Activated T-helper 9 cell treated with anti-CD3 and anti-CD28 coated beads, Interleukin-2, amount 50 U/mL, for 16 hours (primary cell): ENCODE data around the gene PLCG2.
"Not testable (repeated sequence)": the region's sequence is repeated elsewhere in the genome, so short reads cannot be mapped to it uniquely, and the experiment has no call there.

Source experiments
- DNase-seq: peaks from one replicate; pipeline ENCODE4 v3.0.0-alpha.2; 2020; ENCODE audit warnings: low read depth

PLCG2 gene

DNA sequence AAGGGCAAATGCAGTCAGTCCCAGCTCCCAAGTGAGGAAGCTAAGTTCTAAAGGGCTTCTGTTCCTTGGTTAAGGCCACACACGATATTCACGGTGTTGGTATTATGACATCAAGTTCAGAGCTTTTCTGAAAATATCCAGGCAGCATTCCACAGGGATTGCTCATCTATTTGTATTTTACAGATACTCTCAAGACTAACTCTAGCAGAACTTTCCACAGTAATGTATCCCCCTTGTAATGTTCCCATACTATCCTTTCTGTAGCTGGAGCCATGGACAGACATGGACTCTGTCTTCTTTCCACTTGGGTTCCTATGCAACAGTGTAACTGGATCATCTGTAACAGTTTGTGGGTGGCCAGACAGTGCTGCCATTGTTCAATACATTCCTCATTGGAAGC, 218.6 kb downstream of the PLCG2 start:
- DNase-seq = no peak

DNA sequence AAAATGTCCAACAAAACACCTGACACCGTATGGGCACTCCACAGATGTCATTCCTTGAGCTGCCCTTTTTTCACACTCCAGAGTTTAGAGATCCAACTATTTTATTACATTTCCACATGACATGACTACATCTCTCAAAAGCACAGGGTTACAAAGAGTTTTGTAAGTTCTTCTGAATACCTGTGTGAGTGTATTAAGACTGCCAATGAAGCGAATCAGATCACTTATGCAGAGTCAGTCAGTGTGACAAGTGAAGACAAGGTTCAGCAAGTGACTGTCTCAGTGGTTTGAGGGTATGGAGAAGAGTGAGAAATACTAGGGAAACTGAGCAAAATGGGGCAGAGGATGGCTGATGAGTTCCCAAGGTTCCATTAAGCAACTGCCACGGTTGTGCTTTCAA, 223.7 kb downstream of the PLCG2 start:
- DNase-seq = no peak

DNA sequence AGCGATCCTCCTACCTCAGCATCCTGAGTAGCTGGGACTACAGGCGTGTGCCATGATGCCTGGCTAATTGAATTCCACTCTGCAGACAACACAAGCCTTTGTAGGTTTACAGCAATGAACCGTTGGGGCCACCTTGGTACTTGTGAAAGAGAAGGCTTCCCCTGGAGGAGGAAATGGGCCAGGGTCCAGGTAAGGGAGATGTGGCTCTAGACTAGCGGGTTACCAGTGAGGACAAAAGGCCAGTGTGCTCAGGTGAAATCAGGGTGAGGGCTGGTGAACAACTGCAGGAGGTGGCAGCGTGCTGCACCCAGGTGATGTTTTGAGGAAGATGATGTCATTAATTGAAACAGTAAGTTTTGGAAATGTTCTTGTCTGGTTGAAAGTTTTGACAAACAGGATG, 225.5 kb downstream of the PLCG2 start:
- no peak for DNase-seq

DNA sequence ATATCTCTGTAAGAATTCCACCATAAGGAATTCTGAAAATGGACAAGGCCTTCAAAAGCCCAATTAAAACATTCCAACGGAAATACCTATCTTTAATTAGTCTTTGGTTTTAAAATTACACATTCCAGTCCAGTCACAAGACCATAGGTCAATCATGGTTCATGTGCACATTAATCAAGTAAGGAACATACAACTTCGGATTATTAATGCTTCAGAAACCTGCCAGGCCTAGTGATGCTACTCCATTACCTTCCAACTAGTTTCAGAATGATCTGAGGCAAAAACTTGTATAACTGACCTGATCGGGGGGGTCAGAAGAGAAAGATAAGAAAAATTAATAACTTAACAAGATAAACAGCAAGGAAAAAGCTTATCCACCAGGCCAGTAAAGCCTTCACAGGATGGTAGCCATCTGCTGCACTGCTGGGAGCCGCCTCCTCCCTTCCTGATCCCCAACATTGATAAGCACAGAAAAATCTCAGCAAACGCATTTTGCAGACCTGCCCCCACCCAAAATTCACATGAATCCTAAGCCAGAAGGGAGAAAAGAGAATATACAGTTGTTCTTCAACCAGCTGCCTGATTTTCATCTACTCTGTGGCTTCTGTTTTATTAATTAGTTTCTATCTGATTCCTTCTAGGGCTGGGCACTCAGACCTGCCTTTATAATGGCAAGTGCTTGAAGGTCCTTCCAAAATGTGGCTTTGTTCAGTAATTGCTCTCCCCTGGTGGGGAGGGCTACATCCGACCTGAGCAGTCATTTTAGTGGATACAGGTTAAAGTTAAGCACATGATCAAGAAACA, 226.1 kb downstream of the PLCG2 start:
- DNase-seq = no peak

DNA sequence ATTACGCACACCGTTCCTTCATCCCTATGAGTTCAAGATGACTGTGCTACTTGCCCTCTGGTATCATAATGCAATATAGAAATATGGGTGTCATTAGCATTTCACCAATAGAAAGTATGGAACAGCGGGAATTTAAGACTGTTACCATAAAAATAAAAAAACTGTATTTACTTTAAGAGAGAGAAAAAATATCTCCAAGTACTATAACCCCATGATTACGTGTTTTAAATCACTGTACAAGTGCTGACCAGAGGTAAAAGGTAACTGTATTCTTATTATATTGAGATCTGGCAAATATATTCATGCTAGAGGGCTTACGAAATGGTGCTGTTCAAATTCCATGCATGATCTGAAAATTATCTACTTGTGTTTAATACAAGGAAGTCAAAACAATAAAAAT, 226.9 kb downstream of the PLCG2 start:
- no peak for DNase-seq

DNA sequence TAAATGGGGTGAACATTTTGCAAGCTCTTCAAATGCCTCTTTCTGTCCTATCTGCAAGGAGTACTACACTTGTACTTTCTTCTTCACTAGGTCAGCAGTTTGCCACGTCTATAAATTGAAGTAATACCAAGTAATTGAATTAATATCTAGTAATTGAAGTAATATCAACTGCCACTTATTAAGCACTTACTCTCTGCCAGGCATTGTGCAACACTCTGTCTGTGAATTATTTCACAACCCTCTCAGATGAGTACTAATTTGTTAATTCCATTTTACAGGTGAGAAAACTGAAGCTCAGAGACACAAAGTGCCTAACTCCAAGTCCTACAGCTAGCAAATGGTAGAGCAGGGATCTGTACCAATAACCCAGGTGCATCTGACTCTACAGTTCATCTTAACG, 228.1 kb downstream of the PLCG2 start:
- DNase-seq = no peak

DNA sequence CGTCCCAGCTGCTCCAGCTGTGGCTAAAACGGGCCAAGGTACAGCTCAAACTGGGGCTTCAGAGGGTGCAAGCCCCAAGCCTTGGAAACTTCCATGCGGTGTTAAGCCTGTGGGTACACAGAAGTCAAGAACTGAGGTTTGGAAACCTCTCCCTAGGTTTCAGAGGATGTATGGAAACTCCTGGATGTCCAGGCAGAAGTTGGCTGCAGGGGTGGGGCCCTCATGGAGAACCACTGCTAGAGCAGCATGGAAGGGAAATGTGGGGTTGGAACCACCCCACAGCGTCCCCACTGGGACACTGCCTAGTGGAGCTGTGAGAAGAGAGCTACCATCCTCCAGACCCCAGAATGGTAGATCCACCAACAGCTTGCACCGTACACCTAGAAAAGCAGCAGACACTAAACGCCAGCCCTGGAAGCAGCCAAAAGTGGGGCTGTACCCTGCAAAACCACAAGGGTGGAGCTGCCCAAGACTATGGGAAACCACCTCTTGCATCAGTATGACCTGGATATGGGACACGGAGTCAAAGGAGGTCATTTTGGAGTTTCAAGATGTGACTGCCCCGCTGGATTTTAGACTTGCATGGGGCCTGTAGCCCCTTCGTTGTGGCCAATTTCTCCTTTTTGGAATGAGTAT, 230.0 kb downstream of the PLCG2 start:
- DNase-seq = no peak

DNA sequence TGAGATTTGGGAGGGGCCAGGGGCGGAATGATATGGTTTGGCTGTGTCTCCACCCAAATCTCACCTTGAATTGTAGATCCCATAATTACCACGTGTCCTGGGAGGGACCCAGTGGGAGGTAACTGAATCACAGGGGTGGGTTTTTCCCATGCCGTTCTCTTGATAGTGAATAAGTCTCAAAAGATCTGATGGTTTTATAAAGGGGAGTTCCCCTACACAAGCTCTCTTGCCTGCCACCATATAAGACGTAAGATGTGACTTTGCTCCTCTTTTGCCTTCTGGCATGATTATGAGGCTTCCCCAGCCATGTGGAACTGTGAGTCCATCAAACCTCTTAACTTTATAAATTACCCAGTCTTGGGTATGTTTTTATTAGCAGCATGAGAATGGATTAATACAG, 230.7 kb downstream of the PLCG2 start:
- DNase-seq = not testable (repeated sequence)

DNA sequence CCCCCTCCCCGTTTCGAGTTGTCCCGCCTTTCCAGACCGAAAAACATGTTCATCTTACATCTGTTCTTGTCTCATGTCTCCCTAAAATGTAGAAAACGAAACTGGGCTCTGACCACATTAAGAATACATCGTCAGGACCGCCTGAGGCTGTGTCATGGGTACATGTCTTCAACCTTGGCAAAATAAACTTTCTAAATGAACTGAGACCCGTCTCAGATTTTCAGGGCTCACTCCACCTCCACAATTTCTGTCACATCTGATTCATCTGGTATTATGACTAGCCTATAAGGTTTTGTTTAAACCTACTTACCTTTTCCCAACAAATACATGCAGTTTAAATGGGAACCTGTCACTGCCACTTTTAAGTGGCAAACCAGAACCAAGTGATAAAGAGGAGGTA, 231.6 kb downstream of the PLCG2 start:
- no peak for DNase-seq

DNA sequence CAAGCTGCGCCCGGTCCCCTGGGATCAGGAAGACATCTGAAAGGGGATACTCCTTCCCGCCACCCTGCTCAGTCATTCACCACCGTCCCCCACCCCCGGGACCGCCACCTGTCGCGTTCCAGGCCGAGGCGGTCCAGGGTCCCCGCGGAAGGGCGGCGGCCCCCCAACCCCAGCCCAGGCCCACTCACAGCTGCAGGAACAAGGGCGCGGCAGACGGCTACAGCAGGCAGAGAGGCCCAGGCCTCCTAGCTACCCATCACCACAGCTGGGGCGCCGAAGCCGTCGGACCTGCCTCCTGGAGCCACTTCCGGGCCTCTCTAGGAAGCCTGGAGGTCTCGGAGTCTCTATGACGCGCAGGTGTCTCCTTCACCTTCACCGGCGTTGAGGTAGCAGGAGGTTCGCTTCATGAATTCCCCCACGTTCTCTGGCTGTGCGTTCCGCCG, 232.1 kb downstream of the PLCG2 start, which contains the start of gene SDR42E1:
SDR42E1 (minus strand) TSS at position 272 of the 443 bp plus-strand sequence. CDS start 10,612 bp downstream, outside the sequence.
- DNase-seq = peak; percentile 46
